Activated naive CD4-positive, alpha-beta T cell treated with anti-CD3 and anti-CD28 coated beads for 36 hours (primary cell): ENCODE data around the gene SND1. TPM values are rescaled to one million over a fixed set of nuclear protein-coding genes. Genes with fewer than 3 reads are reported as not detected.

ENCODE experiments used
- CTCF ChIA-PET: fragments of 350-600 bp; sonication (Branson Sonifier 250); formaldehyde crosslinking; loops from one replicate; lab custom pipeline; 2021; ENCODE audit warnings: antibody characterized with exemption; lab: Charles Lee
- DNase-seq: peaks from one replicate; pipeline ENCODE4 v3.0.0-alpha.2; 2020
- H3K27ac Mint-ChIP-seq: one replicate; pipeline ENCODE4 v1.8.0; 2021; ENCODE audit warnings: mild to moderate bottlenecking, mixed read lengths
- H3K27me3 Mint-ChIP-seq: one replicate; pipeline ENCODE4 v1.8.0; 2021; ENCODE audit warnings: low read depth, mixed read lengths
- H3K36me3 Mint-ChIP-seq: one replicate; pipeline ENCODE4 v1.8.0; 2021; ENCODE audit warnings: low read depth, mixed read lengths
- H3K4me1 Mint-ChIP-seq: one replicate; pipeline ENCODE4 v1.8.0; 2021; ENCODE audit warnings: low read depth, mixed read lengths
- H3K4me3 Mint-ChIP-seq: one replicate; pipeline ENCODE4 v1.8.0; 2021; ENCODE audit warnings: mild to moderate bottlenecking, moderate library complexity, mixed read lengths
- H3K9me3 Mint-ChIP-seq: one replicate; pipeline ENCODE4 v1.8.0; 2021; ENCODE audit warnings: mixed read lengths
- intact Hi-C: fragments of 100-400 bp; cut with micrococcal nuclease; formaldehyde crosslinking; loops from one replicate; pipeline ENCODE4 v1.15.1; 2023
- total RNA-seq, 2 experiments: library from RNA; stranded (reverse); gene quantifications; one replicate each; pipeline ENCODE4 v1.2.3, GENCODE V29; 2021

SND1 gene
- total RNA-seq, 2 experiments from 2014 or later: 184 to 211 TPM

GRCh38 chr7:127916735-127917134, 264.7 kb downstream of the SND1 start:
- Mint-ChIP-seq H3K27ac (no peak overlapping the region), H3K4me1 (peaks cover 19% of the 10 kb centered on the region), H3K9me3 (no peaks in the 10 kb centered on the region), H3K4me3 (no peak overlapping the region), H3K27me3 (no peaks in the 10 kb centered on the region), H3K36me3 (peaks cover under 1% of the 10 kb centered on the region)
- intact Hi-C loops: no loop called here
- CTCF ChIA-PET: interaction anchor here (0.9 kb wide), 2 partner anchors 159 to 292 kb away, joined by 3 read pairs; no protein-coding TSS in a partner anchor
- DNase-seq: no peak

- intact Hi-C loops: no loop called here
- no peak overlapping the region for H3K4me3 Mint-ChIP-seq
- no peak for DNase-seq
- CTCF ChIA-PET: no interaction called here
- no peaks in the 10 kb centered on the region for H3K27me3 Mint-ChIP-seq
- H3K36me3 Mint-ChIP-seq: peaks cover 4% of the 10 kb centered on the region
- no peaks in the 10 kb centered on the region for H3K9me3 Mint-ChIP-seq
- H3K4me1 Mint-ChIP-seq: peaks cover 15% of the 10 kb centered on the region
- no peak overlapping the region for H3K27ac Mint-ChIP-seq
Measured at GRCh38 chr7:127918130-127918529, 266.1 kb downstream of the SND1 start.

- DNase-seq: no peak
- Mint-ChIP-seq H3K9me3 (no peaks in the 10 kb centered on the region), H3K4me1 (peaks cover 15% of the 10 kb centered on the region), H3K27ac (no peak overlapping the region), H3K4me3 (no peak overlapping the region), H3K27me3 (no peaks in the 10 kb centered on the region), H3K36me3 (peaks cover 9% of the 10 kb centered on the region)
- CTCF ChIA-PET: no interaction called here
- intact Hi-C loops: loop anchor here (2.0 kb wide), 1 partner anchor 24 kb away; no protein-coding TSS in a partner anchor
Measured at GRCh38 chr7:127920787-127921438, 268.9 kb downstream of the SND1 start.

- DNase-seq: no peak
- CTCF ChIA-PET: no interaction called here
- no peak overlapping the region for H3K27ac Mint-ChIP-seq
- H3K36me3 Mint-ChIP-seq: peaks cover 12% of the 10 kb centered on the region
- no peaks in the 10 kb centered on the region for H3K9me3 Mint-ChIP-seq
- H3K4me1 Mint-ChIP-seq: peaks cover 26% of the 10 kb centered on the region
- intact Hi-C loops: no loop called here
- H3K27me3 Mint-ChIP-seq: no peaks in the 10 kb centered on the region
- no peak overlapping the region for H3K4me3 Mint-ChIP-seq
Measured at GRCh38 chr7:127922656-127923055, 270.7 kb downstream of the SND1 start.

- Mint-ChIP-seq H3K27me3 (no peaks in the 10 kb centered on the region), H3K27ac (no peak overlapping the region), H3K4me3 (no peak overlapping the region), H3K4me1 (peaks cover 23% of the 10 kb centered on the region), H3K9me3 (no peaks in the 10 kb centered on the region), H3K36me3 (peaks cover 23% of the 10 kb centered on the region)
- no peak for DNase-seq
- CTCF ChIA-PET: no interaction called here
- intact Hi-C loops: no loop called here
Measured at GRCh38 chr7:127924874-127925273, 272.9 kb downstream of the SND1 start.

GRCh38 chr7:127927348-127927696, 275.3 kb downstream of the SND1 start:
- CTCF ChIA-PET: no interaction called here
- DNase-seq: no peak
- Mint-ChIP-seq H3K4me3 (no peak overlapping the region), H3K9me3 (no peaks in the 10 kb centered on the region), H3K27me3 (no peaks in the 10 kb centered on the region), H3K4me1 (peaks cover 11% of the 10 kb centered on the region), H3K27ac (no peak overlapping the region), H3K36me3 (peaks cover 35% of the 10 kb centered on the region)
- intact Hi-C loops: loop anchor here (2.0 kb wide), 1 partner anchor 29 kb away; no protein-coding TSS in a partner anchor

GRCh38 chr7:127928222-127928621, 276.2 kb downstream of the SND1 start:
- H3K27me3 Mint-ChIP-seq: no peaks in the 10 kb centered on the region
- intact Hi-C loops: no loop called here
- H3K4me1 Mint-ChIP-seq: peaks cover 11% of the 10 kb centered on the region
- H3K36me3 Mint-ChIP-seq: peaks cover 34% of the 10 kb centered on the region
- no peaks in the 10 kb centered on the region for H3K9me3 Mint-ChIP-seq
- H3K4me3 Mint-ChIP-seq: no peak overlapping the region
- no peak overlapping the region for H3K27ac Mint-ChIP-seq
- no peak for DNase-seq
- CTCF ChIA-PET: no interaction called here

- Mint-ChIP-seq H3K9me3 (no peaks in the 10 kb centered on the region), H3K27me3 (no peaks in the 10 kb centered on the region), H3K4me3 (no peak overlapping the region), H3K36me3 (peaks cover 30% of the 10 kb centered on the region), H3K4me1 (peaks cover 11% of the 10 kb centered on the region), H3K27ac (no peak overlapping the region)
- intact Hi-C loops: no loop called here
- DNase-seq: no peak
- CTCF ChIA-PET: no interaction called here
Measured at GRCh38 chr7:127928852-127929251, 276.9 kb downstream of the SND1 start.

GRCh38 chr7:127930341-127931328, 278.6 kb downstream of the SND1 start:
- H3K27ac Mint-ChIP-seq: no peak overlapping the region
- CTCF ChIA-PET: interaction anchor here (0.6 to 0.8 kb wide), 2 partner anchors 54 to 322 kb away, joined by 3 read pairs; no protein-coding TSS in a partner anchor

GRCh38 chr7:127932076-127932475, 280.1 kb downstream of the SND1 start:
- CTCF ChIA-PET: no interaction called here
- Mint-ChIP-seq H3K27me3 (no peaks in the 10 kb centered on the region), H3K4me3 (no peak overlapping the region), H3K36me3 (peaks cover 29% of the 10 kb centered on the region), H3K4me1 (peaks cover 8% of the 10 kb centered on the region), H3K9me3 (no peaks in the 10 kb centered on the region), H3K27ac (no peak overlapping the region)
- DNase-seq: no peak
- intact Hi-C loops: no loop called here

More at GRCh38 chr7:127930341-127931328, 278.6 kb downstream of the SND1 start:
- intact Hi-C loops: no loop called here
- no peaks in the 10 kb centered on the region for H3K9me3 Mint-ChIP-seq
- no peak for DNase-seq
- no peak overlapping the region for H3K4me3 Mint-ChIP-seq
- H3K27me3 Mint-ChIP-seq: no peaks in the 10 kb centered on the region
- H3K4me1 Mint-ChIP-seq: peaks cover 11% of the 10 kb centered on the region
- H3K36me3 Mint-ChIP-seq: peaks cover 32% of the 10 kb centered on the region

- H3K27ac Mint-ChIP-seq: no peak overlapping the region
- H3K36me3 Mint-ChIP-seq: peaks cover 31% of the 10 kb centered on the region
- no peaks in the 10 kb centered on the region for H3K27me3 Mint-ChIP-seq
- no peak for DNase-seq
- peaks cover 4% of the 10 kb centered on the region for H3K4me1 Mint-ChIP-seq
- no peaks in the 10 kb centered on the region for H3K9me3 Mint-ChIP-seq
- intact Hi-C loops: no loop called here
- H3K4me3 Mint-ChIP-seq: no peak overlapping the region
- CTCF ChIA-PET: no interaction called here
Measured at GRCh38 chr7:127932496-127932895, 280.5 kb downstream of the SND1 start.

GRCh38 chr7:127933146-127933545, 281.2 kb downstream of the SND1 start:
- DNase-seq: no peak
- H3K27me3 Mint-ChIP-seq: no peaks in the 10 kb centered on the region
- peaks cover 30% of the 10 kb centered on the region for H3K36me3 Mint-ChIP-seq
- H3K4me3 Mint-ChIP-seq: no peak overlapping the region
- H3K27ac Mint-ChIP-seq: no peak overlapping the region
- CTCF ChIA-PET: no interaction called here
- H3K4me1 Mint-ChIP-seq: peaks cover 3% of the 10 kb centered on the region
- no peaks in the 10 kb centered on the region for H3K9me3 Mint-ChIP-seq
- intact Hi-C loops: no loop called here
